GM18519 (cell line): ENCODE results near the gene ABCA4.

ENCODE experiments used
- ATAC-seq: cut with Tn5 transposase; IDR thresholded peaks from one replicate; pipeline ENCODE4 v1.9.1; 2021; ENCODE audit warnings: mild to moderate bottlenecking, moderate library complexity; ENCODE audit not compliant: unreplicated experiment, low FRiP score

Gene ABCA4

GRCh38 chr1:94056996-94057395 lies 64.0 kb downstream of the ABCA4 start:
- no peak for ATAC-seq

GRCh38 chr1:94056171-94056570 lies 64.8 kb downstream of the ABCA4 start:
- no peak for ATAC-seq

DNA sequence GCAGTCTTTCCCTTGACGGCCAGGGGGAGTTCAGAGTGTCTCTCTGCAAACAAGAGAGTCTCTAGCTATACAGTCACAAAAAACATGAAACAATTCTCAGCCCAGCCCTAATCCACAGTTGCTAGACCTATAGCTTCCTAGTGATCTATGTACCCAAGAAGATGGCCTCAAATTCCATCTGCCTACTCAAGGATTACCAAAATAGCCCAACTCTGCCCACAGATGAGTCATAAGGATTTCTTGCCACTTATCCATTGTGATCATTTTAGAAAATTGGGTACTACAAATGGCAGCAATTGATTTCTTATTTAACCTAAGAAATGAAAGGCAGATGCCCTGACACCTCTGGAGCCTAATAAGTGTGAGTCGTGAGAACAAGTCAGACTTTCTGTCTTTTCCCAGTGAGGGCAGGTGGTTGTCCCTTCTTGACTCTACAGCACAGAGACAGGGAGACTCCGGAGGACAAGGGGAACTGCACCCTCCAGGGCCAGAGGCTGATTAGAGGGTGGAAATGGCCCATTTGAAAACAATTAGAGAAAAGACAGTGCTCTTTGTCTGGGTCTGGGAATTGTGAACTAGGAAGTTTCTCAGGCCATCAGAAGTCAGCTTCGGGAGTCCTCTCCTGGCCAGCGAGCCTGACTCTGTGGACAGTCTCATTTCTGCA lies 65.4 kb downstream of the ABCA4 start:
- no peak for ATAC-seq

DNA sequence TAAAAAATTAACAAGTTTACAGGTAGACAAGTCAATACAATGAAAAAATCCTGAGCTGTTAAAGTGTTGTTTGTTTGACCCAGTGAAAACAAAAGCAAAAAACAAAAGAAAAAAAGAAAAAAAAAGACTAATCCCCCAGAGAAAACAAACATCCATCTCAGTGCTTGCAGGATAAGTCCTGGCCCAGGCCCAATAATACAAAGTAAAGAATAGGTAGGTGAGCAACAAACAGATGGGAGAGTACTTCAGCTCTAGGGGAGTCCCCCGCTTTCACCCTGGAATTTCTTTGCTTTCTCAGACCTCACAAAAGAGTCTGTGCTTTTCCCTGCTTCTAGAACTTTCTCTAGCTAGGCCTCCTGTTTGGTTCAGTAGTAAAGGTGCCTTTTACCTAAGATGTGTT lies 70.3 kb downstream of the ABCA4 start:
- no peak for ATAC-seq

DNA sequence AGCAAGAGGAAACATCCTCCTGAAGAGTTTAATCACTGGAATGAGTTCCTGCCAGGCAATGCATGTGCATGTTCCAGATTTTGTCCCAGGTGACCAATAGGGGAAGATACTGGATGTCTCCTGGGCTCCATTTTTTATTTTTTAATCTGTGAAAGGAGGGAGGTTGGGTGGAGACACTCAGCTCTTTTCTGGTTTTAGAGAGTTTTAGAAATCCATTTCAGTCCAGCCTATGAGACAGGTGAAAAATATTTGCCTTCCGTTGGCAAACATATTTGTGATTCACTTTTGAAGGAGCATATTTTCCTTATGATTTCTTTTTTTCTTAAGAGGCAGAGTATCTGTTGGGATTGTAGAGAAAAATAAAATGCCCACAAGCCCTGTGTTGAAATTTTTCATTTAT lies 70.7 kb downstream of the ABCA4 start:
- no peak for ATAC-seq

DNA sequence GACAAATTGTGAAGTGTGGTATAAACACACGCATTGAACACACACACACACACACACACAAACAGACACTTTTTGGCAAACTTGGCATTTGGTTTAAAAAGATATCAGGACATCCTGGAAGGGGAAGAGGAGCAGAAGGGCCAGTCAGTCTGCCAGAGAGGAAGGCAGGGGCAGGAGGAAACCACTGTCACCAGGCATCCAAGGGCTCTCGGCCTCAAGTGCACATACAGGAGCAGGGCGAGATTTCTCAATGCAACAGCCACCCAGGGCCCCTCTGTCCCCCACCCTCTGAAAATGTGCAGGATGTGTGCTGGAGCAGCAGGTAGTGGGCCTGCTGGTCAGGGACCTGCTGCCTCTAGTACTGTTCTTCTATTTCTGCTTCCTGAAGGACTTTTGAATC lies 71.2 kb downstream of the ABCA4 start:
- no peak for ATAC-seq

DNA sequence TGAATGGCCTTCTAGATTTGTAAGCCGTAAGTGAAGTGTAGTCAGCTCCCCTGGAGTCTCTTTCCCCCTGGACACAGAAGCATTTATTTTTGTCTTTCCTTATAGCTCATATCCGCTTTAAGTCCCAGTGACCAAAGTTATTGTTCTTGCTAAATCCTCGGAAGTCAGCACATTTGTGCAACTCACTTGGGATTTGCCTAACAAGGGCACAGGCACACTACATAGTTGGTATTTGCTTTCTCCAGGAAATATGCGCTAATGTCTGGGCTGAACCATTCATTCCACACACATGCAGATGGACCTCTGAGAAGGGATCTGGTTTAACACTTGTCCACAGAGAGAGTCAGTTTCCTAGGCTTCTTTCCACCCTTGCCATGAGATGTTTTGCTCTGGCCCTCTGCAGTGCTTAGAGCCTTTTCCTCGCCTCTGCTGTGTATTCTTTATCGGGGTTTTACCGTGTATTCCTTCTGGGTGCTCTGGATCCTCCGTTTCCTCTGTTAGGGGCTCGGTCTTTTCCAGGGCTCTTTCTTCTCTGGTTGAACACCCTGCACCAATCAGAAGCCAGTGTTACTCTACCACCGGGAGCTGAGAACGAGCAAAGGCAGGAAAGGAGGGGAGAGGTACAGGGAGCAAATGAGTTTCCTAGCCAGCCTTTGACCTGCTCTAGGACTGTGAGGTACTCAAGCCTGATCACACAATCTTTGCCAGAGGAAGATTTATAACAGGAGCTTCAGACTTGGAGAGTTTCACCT lies 72.4 kb downstream of the ABCA4 start:
- no peak for ATAC-seq

DNA sequence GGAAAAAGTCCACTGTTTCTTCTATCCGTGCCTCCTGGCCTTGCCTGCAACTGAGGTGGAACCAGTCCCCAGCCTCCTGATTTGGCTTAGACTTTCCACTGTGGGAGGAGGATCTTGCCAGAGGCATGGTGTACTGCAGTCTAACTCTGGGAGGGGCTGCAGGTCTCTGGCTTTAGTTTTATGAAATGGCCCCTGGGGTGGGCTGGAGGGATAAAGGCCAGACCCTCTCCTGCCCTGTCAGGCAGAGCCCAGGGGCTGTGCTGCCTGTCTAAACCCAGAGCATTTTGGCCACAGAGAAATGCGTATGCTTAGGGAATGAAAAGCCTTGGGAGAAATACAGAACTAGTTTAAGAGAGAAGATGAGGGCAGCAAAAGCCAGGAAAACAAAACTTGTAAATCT lies 73.0 kb downstream of the ABCA4 start:
- no peak for ATAC-seq

- ATAC-seq, result no peak
These were observed 75.4 kb downstream of the ABCA4 start for GRCh38 chr1:94045465-94046056.

- no peak for ATAC-seq
These were observed 76.1 kb downstream of the ABCA4 start for GRCh38 chr1:94044891-94045290.

DNA sequence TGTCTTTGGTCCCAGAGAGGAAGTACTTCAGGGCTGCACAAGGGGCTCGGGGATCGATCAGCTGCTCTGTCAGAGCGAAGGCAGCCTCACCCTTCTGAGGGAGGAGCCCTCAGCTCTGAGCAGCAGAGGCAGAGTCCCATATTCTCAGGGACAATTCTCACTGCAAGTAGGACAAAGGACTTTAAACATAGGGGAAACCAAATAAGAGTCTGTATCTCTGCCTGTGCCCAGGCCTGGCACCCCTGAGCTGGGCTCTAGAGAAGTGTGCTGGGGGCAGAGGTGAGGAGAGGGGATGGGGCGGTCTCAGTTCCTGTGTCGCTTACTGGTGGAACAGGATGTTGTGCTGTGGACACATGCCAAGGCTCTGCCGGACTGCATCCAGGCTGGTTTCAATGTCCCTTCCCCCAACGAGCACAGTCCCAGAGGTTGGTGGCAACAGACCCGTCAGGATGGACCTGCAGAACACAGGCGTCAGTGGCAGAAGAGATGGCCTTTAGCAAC lies 76.6 kb downstream of the ABCA4 start:
- ATAC-seq, result no peak

DNA sequence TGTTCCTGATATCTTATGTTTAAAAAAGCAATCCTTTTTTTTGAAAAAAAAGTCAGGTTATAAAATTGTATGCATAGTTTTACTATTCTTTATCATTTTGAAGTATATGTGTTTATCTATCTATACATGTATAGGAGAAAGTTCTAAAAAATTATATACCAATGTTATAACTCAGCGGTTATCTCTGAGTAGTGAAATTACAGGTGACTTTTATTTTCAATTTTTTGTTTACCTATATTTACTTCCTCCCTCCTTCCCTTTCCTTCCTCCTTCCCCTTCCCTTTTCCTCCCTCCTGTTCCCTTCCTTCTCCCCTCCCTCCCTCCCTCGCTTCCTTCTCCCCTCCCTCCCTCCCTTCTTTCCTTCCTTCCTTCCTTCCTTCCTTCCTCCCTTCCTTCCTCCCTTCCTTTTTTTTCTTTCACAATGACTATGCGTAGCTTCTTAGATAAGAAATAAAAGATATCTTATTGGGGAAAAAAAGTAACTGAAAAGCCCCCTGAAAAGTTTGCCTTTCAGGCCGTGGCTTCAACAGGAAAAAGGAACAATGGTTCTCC lies 77.1 kb downstream of the ABCA4 start:
- ATAC-seq, result no peak

DNA sequence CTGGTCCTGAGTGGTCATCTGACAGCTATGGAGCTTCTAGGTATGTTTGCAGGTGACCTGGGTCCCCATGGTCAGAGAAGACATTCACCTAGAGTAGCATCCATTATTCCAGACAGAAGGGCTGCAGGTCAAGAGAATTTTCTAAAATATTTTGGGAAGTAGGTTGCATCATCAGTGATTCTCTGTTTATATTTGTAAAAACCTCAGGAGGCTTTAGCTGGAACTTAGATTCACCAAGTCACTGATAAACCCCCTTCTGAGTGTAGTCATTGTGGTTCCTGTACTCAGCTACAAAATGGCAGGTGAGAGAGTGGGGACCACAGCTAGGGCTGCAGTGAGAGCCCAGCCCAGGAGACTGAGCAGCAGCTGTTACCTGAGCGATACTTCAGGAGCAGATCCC lies 78.6 kb downstream of the ABCA4 start:
- no peak for ATAC-seq

DNA sequence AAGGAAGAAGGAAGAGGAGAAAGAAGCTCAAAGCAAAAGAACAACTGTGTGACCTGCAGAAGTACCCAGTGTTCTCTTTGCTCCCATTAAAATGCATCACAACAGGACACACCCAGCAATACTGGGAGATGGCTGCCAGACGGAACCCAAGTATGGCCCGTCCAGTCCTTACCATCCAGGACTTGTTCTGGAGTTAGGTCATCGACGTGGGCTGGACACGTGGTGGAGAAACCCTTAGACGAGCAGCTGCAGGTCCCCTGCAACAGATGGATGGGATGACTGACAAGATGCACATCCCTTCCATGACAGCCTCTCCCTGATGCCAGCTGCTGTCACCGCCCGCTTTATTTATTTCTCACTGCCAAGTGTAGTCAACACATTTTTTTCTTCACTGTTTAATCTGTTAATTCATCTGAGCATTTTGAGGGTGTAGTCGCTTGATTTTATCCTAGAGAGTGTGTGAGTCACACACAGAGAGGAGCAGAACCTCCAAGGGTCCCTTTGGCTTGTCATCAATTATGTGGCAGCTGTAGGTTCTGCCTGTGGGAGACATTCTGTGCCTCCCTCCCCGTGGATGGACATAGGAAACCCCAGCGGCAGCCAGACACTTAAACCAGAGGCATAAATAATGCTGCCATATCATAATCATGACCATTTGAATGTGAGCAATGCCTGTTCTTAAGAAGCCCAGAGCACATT lies 80.9 kb downstream of the ABCA4 start:
- no peak for ATAC-seq

DNA sequence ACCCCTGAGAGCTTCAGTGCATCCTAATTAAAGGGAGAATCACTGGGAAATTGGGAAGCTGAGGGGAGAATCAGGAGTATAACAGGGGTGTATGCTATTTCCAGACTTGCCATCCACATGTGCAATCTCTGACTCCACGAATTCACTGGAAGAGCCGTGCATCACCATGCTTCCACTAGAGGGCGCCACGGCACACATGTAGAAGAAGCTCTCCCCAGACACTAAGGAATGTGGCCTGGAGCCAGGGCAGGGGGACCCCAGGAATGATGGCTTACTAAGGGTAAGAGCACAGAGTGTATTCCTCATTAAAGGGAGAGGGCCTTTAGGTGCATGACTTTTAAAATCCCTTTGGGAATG lies 81.5 kb downstream of the ABCA4 start:
- ATAC-seq, result no peak

GRCh38 chr1:94038511-94038910 lies 82.4 kb downstream of the ABCA4 start:
- no peak for ATAC-seq

GRCh38 chr1:94037392-94038229 lies 83.3 kb downstream of the ABCA4 start:
- peak; percentile 39 for ATAC-seq

DNA sequence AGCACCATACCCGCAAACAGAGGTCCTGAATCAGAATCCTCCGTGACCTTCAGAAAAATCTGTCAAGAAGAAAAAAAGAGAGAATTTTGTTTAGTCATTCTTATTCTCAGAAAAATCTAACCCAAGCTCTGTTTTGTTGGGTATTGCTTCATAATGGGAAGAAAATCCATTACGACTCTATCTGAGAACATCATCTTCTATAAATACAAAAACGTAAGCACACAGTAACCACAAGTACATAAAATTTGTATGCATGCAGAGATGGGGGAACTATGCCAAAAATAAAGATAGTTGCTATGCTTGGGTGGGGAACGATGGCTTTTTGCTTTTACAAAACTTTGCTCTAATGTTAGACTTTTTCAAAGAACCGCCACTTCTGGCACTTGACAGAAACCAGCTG lies 84.2 kb downstream of the ABCA4 start:
- no peak for ATAC-seq

GRCh38 chr1:94033849-94034248 lies 87.1 kb downstream of the ABCA4 start:
- ATAC-seq, result no peak

DNA sequence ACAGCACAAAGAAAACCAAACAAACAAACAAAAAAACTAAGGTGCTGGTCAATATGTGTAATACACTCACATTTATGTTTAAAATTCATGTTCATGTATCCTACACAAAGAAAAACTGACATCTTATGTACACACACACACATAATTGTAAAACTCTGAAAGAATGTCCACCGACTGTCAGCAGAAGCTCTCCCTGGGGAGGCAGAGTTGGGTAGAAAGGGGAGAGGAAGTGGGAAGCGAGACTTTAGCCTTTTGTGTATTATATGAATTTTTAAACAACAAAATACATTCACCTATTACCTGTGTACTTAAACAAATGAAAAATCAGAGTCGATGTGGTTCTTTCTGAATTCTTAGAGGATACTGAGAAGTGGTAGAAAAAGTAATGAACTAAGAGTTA lies 88.3 kb downstream of the ABCA4 start:
- ATAC-seq, result no peak
